HG02610 (cell line): ENCODE results near the gene SPDYC.
"Not testable (repeated sequence)": the region's sequence is repeated elsewhere in the genome, so short reads cannot be mapped to it uniquely, and the experiment has no call there.

Source experiments
- ATAC-seq: cut with Tn5 transposase; IDR thresholded peaks from one replicate; pipeline ENCODE4 v1.9.1; 2021; ENCODE audit warnings: mild to moderate bottlenecking, moderate library complexity; ENCODE audit not compliant: unreplicated experiment

SPDYC gene

GRCh38 chr11:65133724-65134123, 36.3 kb upstream of the SPDYC start:
- no peak for ATAC-seq

GRCh38 chr11:65134240-65134951, 35.6 kb upstream of the SPDYC start, which contains the start of gene SYVN1:
SYVN1 (minus strand) TSS chr11:65134519; CDS start chr11:65133601, 918 bp downstream.
- ATAC-seq: peak; percentile 55

GRCh38 chr11:65134952-65135632, 34.9 kb upstream of the SPDYC start:
- peak; percentile 66 for ATAC-seq

- ATAC-seq: no peak
Measured at GRCh38 chr11:65135633-65136145, 34.3 kb upstream of the SPDYC start.

- no peak for ATAC-seq
Measured at GRCh38 chr11:65136515-65137096, 33.4 kb upstream of the SPDYC start.

- no peak for ATAC-seq
Measured at GRCh38 chr11:65141896-65142494, 28.0 kb upstream of the SPDYC start.

GRCh38 chr11:65147352-65148075, 22.5 kb upstream of the SPDYC start:
- ATAC-seq: no peak

GRCh38 chr11:65148657-65149056, 21.4 kb upstream of the SPDYC start:
- ATAC-seq: no peak

- not testable (repeated sequence) for ATAC-seq
Measured at GRCh38 chr11:65150131-65150508, 19.9 kb upstream of the SPDYC start.

GRCh38 chr11:65150509-65151299, 19.3 kb upstream of the SPDYC start:
- peak; percentile 66 for ATAC-seq

GRCh38 chr11:65151331-65151899, 18.6 kb upstream of the SPDYC start:
- ATAC-seq: no peak

GRCh38 chr11:65152122-65152521, 17.9 kb upstream of the SPDYC start:
- no peak for ATAC-seq

- ATAC-seq: no peak
Measured at GRCh38 chr11:65156256-65156655, 13.8 kb upstream of the SPDYC start.

- ATAC-seq: no peak
Measured at GRCh38 chr11:65156926-65157325, 13.1 kb upstream of the SPDYC start.

- ATAC-seq: no peak
Measured at GRCh38 chr11:65157336-65157735, 12.7 kb upstream of the SPDYC start.

GRCh38 chr11:65159012-65159411, 11.0 kb upstream of the SPDYC start:
- peak; percentile 64 for ATAC-seq

GRCh38 chr11:65160643-65161042, 9.4 kb upstream of the SPDYC start:
- ATAC-seq: no peak

GRCh38 chr11:65163684-65164083, 6.3 kb upstream of the SPDYC start:
- no peak for ATAC-seq

GRCh38 chr11:65165410-65166317, 4.4 kb upstream of the SPDYC start:
- no peak for ATAC-seq
